Neural progenitor cell (in vitro differentiated cells): ENCODE measurements around the gene ING3. TPM values are rescaled to one million over a fixed set of nuclear protein-coding genes. Genes with fewer than 3 reads are reported as not detected.

Source experiments
- DNase-seq: peaks from one replicate; pipeline ENCODE4 v3.0.0-alpha.2; 2016; ENCODE audit warnings: low spot score
- H2AFZ ChIP-seq: fragments of 200-600 bp; sonication (generic); replicated peaks from 2 replicates; pipeline ENCODE4 v1.6.1; 2016; ENCODE audit warnings: antibody characterized with exemption
- H3F3A ChIP-seq: fragments of 200-600 bp; sonication (generic); 2 replicates; pipeline ENCODE4 v1.6.1; 2016; ENCODE audit warnings: antibody characterized with exemption, low read depth
- H3K27ac ChIP-seq: fragments of 200-600 bp; sonication (generic); 2 replicates; pipeline ENCODE4 v1.5.1; 2016; ENCODE audit warnings: mild to moderate bottlenecking
- H3K27me3 ChIP-seq: fragments of 200-600 bp; sonication (generic); 2 replicates; pipeline ENCODE4 v1.6.1; 2016; ENCODE audit warnings: mild to moderate bottlenecking, moderate library complexity
- H3K36me3 ChIP-seq: fragments of 200-600 bp; sonication (generic); 2 replicates; pipeline ENCODE4 v1.5.1; 2016
- H3K4me1 ChIP-seq: fragments of 200-600 bp; sonication (generic); 2 replicates; pipeline ENCODE4 v1.6.1; 2016; ENCODE audit warnings: mixed run types
- H3K4me2 ChIP-seq: fragments of 200-600 bp; sonication (generic); 2 replicates; pipeline ENCODE4 v1.6.1; 2016
- H3K4me3 ChIP-seq: fragments of 200-600 bp; sonication (generic); 2 replicates; pipeline ENCODE4 v1.5.1; 2016
- H3K79me2 ChIP-seq: fragments of 200-600 bp; sonication (generic); 2 replicates; pipeline ENCODE4 v1.6.1; 2016; ENCODE audit warnings: low read depth
- H3K9ac ChIP-seq: fragments of 200-600 bp; sonication (generic); 2 replicates; pipeline ENCODE4 v1.6.1; 2016
- H3K9me3 ChIP-seq: fragments of 200-600 bp; sonication (generic); 2 replicates; pipeline ENCODE4 v1.5.1; 2016; ENCODE audit warnings: low read depth
- H4K20me1 ChIP-seq: fragments of 200-600 bp; sonication (generic); 2 replicates; pipeline ENCODE4 v1.6.1; 2016; ENCODE audit warnings: low read depth
- H3K27ac Mint-ChIP-seq: 3 replicates; pipeline ENCODE4 v1.8.0; 2021; ENCODE audit warnings: mixed read lengths
- H3K27me3 Mint-ChIP-seq: 2 replicates; pipeline ENCODE4 v1.8.0; 2022; ENCODE audit warnings: low read depth, mild to moderate bottlenecking, inconsistent platforms, moderate library complexity, mixed read lengths; ENCODE audit not compliant: insufficient read depth
- H3K36me3 Mint-ChIP-seq: 3 replicates; pipeline ENCODE4 v1.8.0; 2021; ENCODE audit warnings: mixed read lengths
- H3K4me1 Mint-ChIP-seq: 3 replicates; pipeline ENCODE4 v1.8.0; 2021; ENCODE audit warnings: mixed read lengths
- H3K4me3 Mint-ChIP-seq: 3 replicates; pipeline ENCODE4 v1.8.0; 2021; ENCODE audit warnings: mild to moderate bottlenecking, moderate library complexity, mixed read lengths
- H3K9me3 Mint-ChIP-seq: 3 replicates; pipeline ENCODE4 v1.8.0; 2020; ENCODE audit warnings: mixed read lengths
- CTCF ChIP-seq: fragments of 200-600 bp; sonication (generic); IDR thresholded peaks from 2 replicates; pipeline ENCODE4 v1.5.1; 2017; ENCODE audit warnings: antibody characterized with exemption, mild to moderate bottlenecking
- EZH2 ChIP-seq: fragments of 200-600 bp; sonication (generic); IDR thresholded peaks from 2 replicates; pipeline ENCODE4 v1.6.1; 2017; ENCODE audit warnings: antibody characterized with exemption, mild to moderate bottlenecking, moderate library complexity
- EZH2phosphoT487 ChIP-seq: fragments of 200-600 bp; sonication (generic); IDR thresholded peaks from 2 replicates; pipeline ENCODE4 v1.6.1; 2017; ENCODE audit warnings: antibody characterized with exemption
- total RNA-seq: library from RNA; depleted of rRNA; stranded (reverse); fragments of >200 nt; gene quantifications from 2 replicates; pipeline ENCODE4 v1.2.3, GENCODE V29; 2015; ENCODE audit warnings: low replicate concordance

Gene ING3
- total RNA-seq, 1 donor from 2014 or later, result 32.0 TPM

GRCh38 chr7:121020989-121021969 lies 70.7 kb downstream of the ING3 start:
- H3K4me1 ChIP-seq, result peaks cover 3% of the 10 kb centered on the region
- TF ChIP-seq EZH2 (no peak), EZH2phosphoT487 (no peak), CTCF (no peak)

GRCh38 chr7:121023194-121023593 lies 72.6 kb downstream of the ING3 start:
- Histone ChIP-seq H3K27ac (no peak overlapping the region), H3K4me3 (no peak overlapping the region), H3F3A (no peaks in the 10 kb centered on the region), H3K27me3 (no peaks in the 10 kb centered on the region), H3K4me1 (peaks cover 6% of the 10 kb centered on the region), H3K79me2 (no peaks in the 10 kb centered on the region), H3K4me2 (no peak overlapping the region), H2AFZ (no peak overlapping the region), H3K36me3 (no peaks in the 10 kb centered on the region), H3K9me3 (no peaks in the 10 kb centered on the region), H3K9ac (no peak overlapping the region), H4K20me1 (no peaks in the 10 kb centered on the region)
- Mint-ChIP-seq H3K36me3 (no peaks in the 10 kb centered on the region), H3K4me3 (no peak overlapping the region), H3K4me1 (peaks cover 5% of the 10 kb centered on the region), H3K27ac (no peak overlapping the region), H3K27me3 (no peaks in the 10 kb centered on the region), H3K9me3 (no peaks in the 10 kb centered on the region)
- DNase-seq, result no peak
- TF ChIP-seq CTCF (no peak), EZH2phosphoT487 (no peak), EZH2 (no peak)

More at GRCh38 chr7:121020989-121021969, 70.7 kb downstream of the ING3 start:
- no peak overlapping the region for H3K4me3 ChIP-seq
- H3K9ac ChIP-seq, result no peak overlapping the region
- H3F3A ChIP-seq, result no peaks in the 10 kb centered on the region
- no peaks in the 10 kb centered on the region for H3K27me3 ChIP-seq
- Mint-ChIP-seq H3K9me3 (no peaks in the 10 kb centered on the region), H3K36me3 (no peaks in the 10 kb centered on the region), H3K27me3 (peaks cover 2% of the 10 kb centered on the region), H3K4me3 (no peak overlapping the region), H3K27ac (no peak overlapping the region), H3K4me1 (peaks cover 5% of the 10 kb centered on the region)
- no peak overlapping the region for H3K27ac ChIP-seq
- no peak overlapping the region for H3K4me2 ChIP-seq
- DNase-seq, result no peak
- no peak overlapping the region for H2AFZ ChIP-seq
- no peaks in the 10 kb centered on the region for H3K36me3 ChIP-seq
- H3K9me3 ChIP-seq, result no peaks in the 10 kb centered on the region
- no peaks in the 10 kb centered on the region for H4K20me1 ChIP-seq
- H3K79me2 ChIP-seq, result no peaks in the 10 kb centered on the region

- Histone ChIP-seq H3K27me3 (no peaks in the 10 kb centered on the region), H3K4me3 (no peak overlapping the region), H3K79me2 (no peaks in the 10 kb centered on the region), H3K36me3 (no peaks in the 10 kb centered on the region), H3F3A (no peaks in the 10 kb centered on the region), H4K20me1 (no peaks in the 10 kb centered on the region), H2AFZ (peak overlapping the region; percentile 26), H3K9me3 (no peaks in the 10 kb centered on the region), H3K27ac (no peak overlapping the region), H3K4me2 (no peak overlapping the region), H3K9ac (no peak overlapping the region), H3K4me1 (peaks cover 8% of the 10 kb centered on the region)
- Mint-ChIP-seq H3K4me3 (no peak overlapping the region), H3K27ac (no peak overlapping the region), H3K4me1 (peaks cover 5% of the 10 kb centered on the region), H3K27me3 (no peaks in the 10 kb centered on the region), H3K9me3 (no peaks in the 10 kb centered on the region), H3K36me3 (no peaks in the 10 kb centered on the region)
- TF ChIP-seq EZH2phosphoT487 (no peak), CTCF (no peak), EZH2 (no peak)
- DNase-seq, result no peak
Observed at GRCh38 chr7:121023683-121024511, 73.3 kb downstream of the ING3 start.
